HG02763 (cell line): ENCODE measurements around the gene MTSS2.
"Not testable (repeated sequence)": the region's sequence is repeated elsewhere in the genome, so short reads cannot be mapped to it uniquely, and the experiment has no call there.

Experiments used
- ATAC-seq: cut with Tn5 transposase; IDR thresholded peaks from one replicate; pipeline ENCODE4 v1.9.1; 2021; ENCODE audit warnings: mild to moderate bottlenecking, moderate library complexity; ENCODE audit not compliant: unreplicated experiment

The MTSS2 gene

DNA sequence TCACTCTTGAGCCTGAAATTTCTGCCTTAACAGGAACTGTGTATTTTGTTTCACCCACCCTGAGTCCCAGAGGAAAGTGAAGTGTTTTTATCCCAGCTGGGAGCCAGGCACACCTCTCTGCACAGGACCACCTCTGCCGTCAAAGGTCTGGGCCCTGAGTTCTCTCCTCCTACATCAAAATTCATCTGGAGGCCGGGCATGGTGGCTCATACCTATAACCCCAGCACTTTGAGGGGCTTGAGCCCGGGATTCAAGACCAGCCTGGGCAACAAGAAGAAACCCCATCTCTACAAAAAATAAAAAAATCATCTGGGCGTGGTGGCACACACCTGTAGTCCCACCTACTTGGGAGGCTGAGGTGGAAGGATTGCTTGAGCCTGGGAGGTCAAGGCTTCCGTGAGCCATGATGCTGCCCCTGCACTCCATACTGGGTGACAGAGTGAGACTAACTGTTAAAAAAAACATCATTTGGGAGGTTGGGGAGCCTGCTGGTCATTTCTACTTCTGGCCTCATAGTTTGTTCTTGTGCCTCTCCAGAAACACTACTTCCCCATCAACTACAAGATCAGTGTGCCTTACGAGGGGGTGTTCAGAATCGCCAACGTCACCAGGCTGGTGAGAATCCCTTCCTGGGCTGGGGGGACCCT is 29.7 kb downstream of the MTSS2 start:
- no peak for ATAC-seq

DNA sequence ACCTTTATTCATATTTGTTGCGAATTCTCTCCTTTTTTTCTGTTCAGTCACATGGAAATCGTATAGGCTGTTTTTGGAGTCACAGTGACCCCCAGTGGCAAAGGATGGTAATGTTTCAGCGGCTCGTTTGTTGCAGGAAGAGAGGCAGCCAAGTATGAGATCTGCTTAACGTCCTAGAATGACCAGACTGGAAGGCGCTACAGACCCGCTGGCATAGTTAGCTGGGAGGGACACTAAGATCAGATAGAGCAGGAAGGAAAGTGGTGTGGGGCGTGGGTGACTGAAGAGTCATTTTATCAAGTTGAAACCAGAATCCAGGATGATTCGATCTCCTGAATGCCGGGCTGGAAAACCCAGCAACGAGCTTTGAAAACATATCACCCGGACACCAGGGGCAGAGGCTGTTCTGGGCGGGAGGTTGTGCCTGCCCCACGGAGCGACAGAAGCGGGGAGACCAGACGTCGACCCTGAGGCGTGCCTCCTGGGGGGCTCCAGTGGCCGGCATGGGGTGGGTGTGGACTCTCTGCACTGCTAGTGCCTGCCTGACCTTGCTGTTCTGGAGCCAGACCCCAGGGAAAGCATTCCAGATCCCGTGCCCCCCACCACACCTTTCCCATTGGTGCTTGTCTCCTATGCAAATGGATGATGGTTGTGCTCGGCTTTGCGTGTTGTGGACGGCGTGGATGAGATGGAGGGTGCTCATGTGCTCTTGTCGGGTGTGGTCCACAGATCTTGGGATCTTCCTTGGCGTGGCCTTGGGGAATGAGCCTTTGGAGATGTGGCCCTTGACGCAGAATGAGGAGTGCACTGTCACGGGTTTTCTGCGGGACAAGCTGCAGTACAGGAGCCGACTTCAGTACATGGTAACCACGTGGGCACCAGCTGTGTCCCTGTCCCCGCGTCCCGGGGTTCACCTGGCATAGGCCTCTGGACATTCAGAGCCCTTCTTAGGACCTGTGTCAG is 31.8 kb downstream of the MTSS2 start:
- no peak for ATAC-seq

GRCh38 chr16:70653406-70653805 is 32.4 kb downstream of the MTSS2 start:
- ATAC-seq: no peak

DNA sequence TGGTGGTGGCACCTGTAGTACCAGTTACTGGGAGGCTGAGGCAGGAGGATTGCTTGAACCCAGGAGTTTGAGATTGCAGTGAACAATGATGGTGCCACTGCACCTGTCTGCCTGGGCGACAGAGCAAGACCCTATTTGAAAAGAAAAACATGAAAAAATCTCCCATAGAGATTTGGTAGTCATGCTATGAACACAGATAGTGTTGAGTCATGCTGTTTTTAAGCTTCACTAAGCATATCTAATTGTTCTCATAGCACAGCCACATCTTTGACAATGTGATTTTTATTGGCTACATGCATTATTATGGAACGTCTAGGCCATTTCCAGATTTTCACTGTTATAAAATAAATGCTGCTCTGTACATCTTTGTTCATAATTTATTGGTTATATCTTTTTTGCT is 33.5 kb downstream of the MTSS2 start:
- ATAC-seq: no peak

DNA sequence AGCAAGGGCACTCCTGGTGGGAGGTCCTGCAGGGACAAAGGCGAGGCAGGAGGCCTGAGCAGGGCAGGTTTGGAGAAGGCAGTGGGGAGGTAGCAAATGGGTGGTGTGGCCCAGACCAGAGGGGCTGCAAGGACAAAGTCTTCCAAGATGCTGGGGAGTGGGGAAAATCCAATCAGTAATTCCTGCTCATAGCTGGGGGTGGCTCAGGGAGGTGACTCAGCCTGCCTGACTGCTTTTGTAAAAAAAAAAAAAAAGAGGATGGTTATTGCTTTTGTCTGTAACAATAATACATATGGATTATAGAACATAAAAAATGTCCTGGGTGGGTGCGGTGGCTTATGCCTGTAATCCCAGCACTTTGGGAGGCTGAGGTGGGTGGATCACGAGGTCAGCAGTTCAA is 34.3 kb downstream of the MTSS2 start:
- no peak for ATAC-seq

- ATAC-seq: no peak
Observed at GRCh38 chr16:70650216-70650615, 35.6 kb downstream of the MTSS2 start.

DNA sequence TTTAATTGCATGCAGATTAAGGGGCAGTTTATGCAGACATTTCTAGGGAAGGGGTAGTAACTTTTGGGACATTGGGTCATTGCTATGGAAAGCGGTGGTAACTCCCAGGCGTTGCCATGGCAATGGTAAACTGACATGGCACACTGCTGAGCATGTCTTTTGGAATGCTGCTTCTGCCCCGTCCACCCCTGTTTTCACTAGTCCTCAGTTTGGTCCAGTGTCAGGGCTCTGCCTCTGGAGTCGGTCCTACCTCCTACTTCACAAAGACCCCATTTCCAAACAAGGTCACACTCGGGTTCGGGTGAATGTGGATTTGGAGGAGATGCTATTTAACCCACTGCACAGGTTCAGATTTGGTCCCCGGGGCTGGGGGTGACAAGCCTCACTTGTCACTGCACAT is 36.6 kb downstream of the MTSS2 start:
- ATAC-seq: no peak

- no peak for ATAC-seq
Observed at GRCh38 chr16:70648606-70649005, 37.2 kb downstream of the MTSS2 start.

DNA sequence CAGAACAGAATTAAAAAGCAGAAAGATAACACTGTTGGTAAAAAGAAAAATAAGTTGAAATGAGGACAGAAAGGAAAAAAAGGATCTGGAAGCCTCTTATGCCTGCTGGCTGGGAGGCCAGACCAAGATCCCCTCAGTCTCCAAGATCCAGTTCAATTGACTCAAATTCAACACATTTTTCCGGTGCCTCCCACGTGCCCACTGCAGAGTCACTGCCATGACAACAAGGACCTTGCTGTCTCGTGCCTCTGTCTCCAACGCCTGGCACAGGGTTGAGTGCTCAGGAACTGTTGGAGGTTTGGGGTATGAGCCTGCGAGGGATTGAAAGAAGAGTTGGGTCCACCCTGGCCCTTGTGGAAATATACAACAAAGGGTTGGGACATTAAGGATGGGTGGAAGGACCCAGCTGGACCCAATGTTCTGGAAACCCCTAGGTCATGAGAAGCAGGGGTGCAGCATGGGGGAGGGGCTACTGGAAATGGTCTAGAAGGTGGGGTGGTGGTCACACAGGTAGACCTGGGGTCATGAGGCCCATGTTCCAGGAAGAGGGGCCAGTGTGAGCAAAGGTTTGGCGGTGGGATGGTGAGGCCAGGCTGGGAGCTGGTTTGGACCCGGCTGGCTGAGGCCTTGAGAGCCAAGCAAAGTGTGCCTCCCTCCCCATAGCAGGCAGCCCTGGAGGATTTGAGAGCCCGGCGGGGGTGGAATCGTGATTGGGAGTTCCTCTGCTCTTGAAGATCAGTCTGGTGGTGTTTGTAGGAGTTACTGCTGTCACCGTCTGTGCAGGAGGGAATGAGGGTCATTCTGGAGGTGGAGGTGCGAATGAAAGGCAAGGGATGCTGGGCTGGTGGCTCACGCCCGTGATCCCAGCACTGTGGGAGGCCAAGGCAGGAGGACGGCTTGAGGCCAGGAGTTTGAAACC is 38.2 kb downstream of the MTSS2 start:
- ATAC-seq: no peak

GRCh38 chr16:70646260-70647241 is 39.3 kb downstream of the MTSS2 start, which contains the start of gene IL34:
IL34 (plus strand) TSS chr16:70646559; CDS start chr16:70646948, 389 bp downstream.
- no peak for ATAC-seq

- no peak for ATAC-seq
Observed at GRCh38 chr16:70644763-70645597, 40.9 kb downstream of the MTSS2 start.

DNA sequence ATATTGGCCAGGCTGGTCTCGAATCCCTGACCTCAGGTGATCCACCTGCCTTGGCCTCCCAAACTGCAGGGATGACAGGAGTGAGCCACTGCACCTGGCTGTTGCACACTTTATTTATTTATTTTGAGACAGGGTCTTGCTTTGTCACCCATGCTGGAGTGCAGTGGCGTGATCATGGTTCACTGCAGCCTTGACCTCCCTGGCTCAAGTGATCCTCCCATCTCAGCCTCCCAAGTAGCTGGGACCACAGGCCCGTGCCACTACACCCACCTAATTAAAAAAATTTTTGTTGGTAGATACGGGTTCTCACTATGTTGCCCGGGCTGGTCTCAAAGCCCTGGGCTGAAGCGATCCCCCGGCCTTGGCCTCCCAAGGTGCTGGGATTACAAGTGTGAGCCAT is 42.6 kb downstream of the MTSS2 start:
- not testable (repeated sequence) for ATAC-seq

DNA sequence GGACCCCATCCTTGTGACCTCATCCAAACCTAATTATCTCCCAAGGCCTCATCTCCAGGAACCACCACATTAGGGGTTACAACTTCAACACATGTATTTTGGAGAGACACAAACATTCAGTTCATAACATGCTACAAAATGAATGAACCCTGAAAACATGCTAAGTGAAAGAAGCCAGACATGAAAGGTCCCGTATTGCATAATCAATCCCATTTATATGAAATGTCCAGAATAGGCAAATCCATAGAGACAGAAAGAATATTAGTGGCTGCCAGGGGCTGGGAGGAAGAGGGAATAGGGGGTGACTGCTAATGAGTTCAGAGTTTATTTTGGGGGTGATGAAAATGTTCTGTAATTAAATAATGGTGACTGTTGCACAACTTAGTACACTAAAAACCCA is 43.2 kb downstream of the MTSS2 start:
- no peak for ATAC-seq

GRCh38 chr16:70638814-70639792 is 46.8 kb downstream of the MTSS2 start:
- no peak for ATAC-seq
